Prostate gland (tissue), 2 donors: Measurements from ENCODE around the gene POLK. TPM values are rescaled to one million over a fixed set of nuclear protein-coding genes. Genes with fewer than 3 reads are reported as not detected.

Source experiments
- DNase-seq: peaks from one replicate; pipeline ENCODE4 v3.0.0-alpha.2; 2019; ENCODE audit warnings: low spot score
- H3K27ac ChIP-seq, 2 donors: fragments of 200-600 bp; sonication (generic); 2 replicates each; pipeline ENCODE4 v1.5.1; 2017 to 2019
- H3K27me3 ChIP-seq: fragments of 200-600 bp; sonication (generic); replicated peaks from 2 replicates; pipeline ENCODE4 v1.5.1; 2019; ENCODE audit not compliant: insufficient read depth
- H3K36me3 ChIP-seq, 2 donors: fragments of 200-600 bp; sonication (generic); 1 replicate in 1 of 2; 2 replicates in 1 of 2; pipeline versions ENCODE4 v1.5.1 to v1.8.1; 2017 to 2019
- H3K4me1 ChIP-seq: fragments of 200-600 bp; sonication (generic); replicated peaks from 2 replicates; pipeline ENCODE4 v1.5.1; 2019
- H3K4me3 ChIP-seq, 2 donors: fragments of 200-600 bp; sonication (generic); 2 replicates each; pipeline ENCODE4 v1.5.1; 2017 to 2019
- H3K9me3 ChIP-seq: fragments of 200-600 bp; sonication (generic); 2 replicates; pipeline ENCODE4 v1.5.1; 2017
- CTCF ChIP-seq, 4 experiments: fragments of 200-600 bp in 2 of 4; fragments of 450-650 bp in 2 of 4; sonication (generic) in 2 of 4; IDR thresholded peaks; 1 replicate in 3 of 4; 2 replicates in 1 of 4; pipeline ENCODE4 v1.5.1; 2016 to 2019; ENCODE audit warnings: antibody characterized with exemption in 4 of 4, mild to moderate bottlenecking in 2 of 4, moderate library complexity in 2 of 4
- POLR2A ChIP-seq: fragments of 450-650 bp; IDR thresholded peaks from one replicate; pipeline ENCODE4 v1.6.1; 2016; ENCODE audit warnings: antibody characterized with exemption, mild to moderate bottlenecking
- POLR2AphosphoS5 ChIP-seq: sonication (generic); formaldehyde crosslinking; IDR thresholded peaks from one replicate; pipeline ENCODE4 v1.6.1; 2017; ENCODE audit warnings: antibody characterized with exemption
- WGBS: methylation state at CpG from one replicate; pipeline ENCODE4 v1.1.5; 2018; 5-methylcytosine and 5-hydroxymethylcytosine counted together
- intact Hi-C: fragments of 100-400 bp; cut with DNase I; formaldehyde crosslinking; loops from one replicate; pipeline ENCODE4 v1.14.2; 2022
- total RNA-seq, 2 donors: library from RNA; depleted of rRNA; stranded (reverse); fragments of >200 nt; gene quantifications; one replicate each; pipeline ENCODE4 v1.1.0, GENCODE V29; 2016

POLK gene
- total RNA-seq, 2 donors from 2014 or later = 28.4 to 33.6 TPM

GRCh38 chr5:75536147-75536546, 24.5 kb downstream of the POLK start:
- Histone ChIP-seq H3K27ac (no peak overlapping the region), H3K27me3 (no peaks in the 10 kb centered on the region), H3K4me3 (no peak overlapping the region), H3K4me1 (no peaks in the 10 kb centered on the region), H3K9me3 (no peaks in the 10 kb centered on the region), H3K36me3 (no peaks in the 10 kb centered on the region)
- intact Hi-C loops = no loop called here
- no peak for DNase-seq
- 78% methylated on average over 3 of the region's 3 CpGs for WGBS
- no peak for TF ChIP-seq POLR2AphosphoS5

GRCh38 chr5:75536694-75537360, 25.1 kb downstream of the POLK start:
- WGBS = 98% methylated on average over 5 of the region's 6 CpGs
- intact Hi-C loops = no loop called here

GRCh38 chr5:75538211-75538610, 26.5 kb downstream of the POLK start:
- TF ChIP-seq CTCF (IDR thresholded peaks at IDR 0.05) = no peak
- TF ChIP-seq POLR2AphosphoS5 = no peak
- no peak for TF ChIP-seq POLR2A
- intact Hi-C loops = no loop called here
- Histone ChIP-seq H3K4me3 (no peak overlapping the region), H3K27me3 (no peaks in the 10 kb centered on the region), H3K9me3 (no peaks in the 10 kb centered on the region), H3K4me1 (no peaks in the 10 kb centered on the region), H3K27ac (no peak overlapping the region), H3K36me3 (no peaks in the 10 kb centered on the region)
- no peak for DNase-seq
- 80% methylated on average over 1 of the region's 1 CpG for WGBS

More at GRCh38 chr5:75536694-75537360, 25.1 kb downstream of the POLK start:
- no peaks in the 10 kb centered on the region for H3K9me3 ChIP-seq
- no peak overlapping the region for H3K4me3 ChIP-seq
- H3K27me3 ChIP-seq = no peaks in the 10 kb centered on the region
- no peaks in the 10 kb centered on the region for H3K4me1 ChIP-seq
- H3K27ac ChIP-seq = no peak overlapping the region
- TF ChIP-seq POLR2AphosphoS5 (no peak), POLR2A (no peak), CTCF (IDR thresholded peaks at IDR 0.05) (no peak)
- no peak for DNase-seq
- H3K36me3 ChIP-seq = no peaks in the 10 kb centered on the region

- intact Hi-C loops = no loop called here
- H3K4me3 ChIP-seq = no peak overlapping the region
- WGBS = 89% methylated on average over 2 of the region's 2 CpGs
- H3K9me3 ChIP-seq = no peaks in the 10 kb centered on the region
- no peaks in the 10 kb centered on the region for H3K4me1 ChIP-seq
- H3K27me3 ChIP-seq = no peaks in the 10 kb centered on the region
- no peak for DNase-seq
- H3K36me3 ChIP-seq = no peaks in the 10 kb centered on the region
- TF ChIP-seq POLR2A (no peak), CTCF (IDR thresholded peaks at IDR 0.05) (no peak), POLR2AphosphoS5 (no peak)
- H3K27ac ChIP-seq = no peak overlapping the region
These were observed 33.4 kb downstream of the POLK start for GRCh38 chr5:75545131-75545530.

- H3K36me3 ChIP-seq = no peaks in the 10 kb centered on the region
- no peak for TF ChIP-seq POLR2AphosphoS5
- TF ChIP-seq POLR2A = no peak
- TF ChIP-seq CTCF (IDR thresholded peaks at IDR 0.05) = no peak
- intact Hi-C loops = no loop called here
- no peak for DNase-seq
- no peak overlapping the region for H3K4me3 ChIP-seq
- H3K27ac ChIP-seq = no peak overlapping the region
- no peaks in the 10 kb centered on the region for H3K9me3 ChIP-seq
- H3K27me3 ChIP-seq = no peaks in the 10 kb centered on the region
- no peaks in the 10 kb centered on the region for H3K4me1 ChIP-seq
- WGBS = 97% methylated on average over 6 of the region's 6 CpGs
These were observed 35.1 kb downstream of the POLK start for GRCh38 chr5:75546830-75547229.
